Measurements from ENCODE around the gene C10orf67. TPM values are rescaled to one million over a fixed set of nuclear protein-coding genes. Genes with fewer than 3 reads are reported as not detected.
A peak's percentile ranks its signal among the peaks of the same experiment; 100 is the strongest.

C10orf67 gene
- total RNA-seq, 1 donor = not detected

DNA sequence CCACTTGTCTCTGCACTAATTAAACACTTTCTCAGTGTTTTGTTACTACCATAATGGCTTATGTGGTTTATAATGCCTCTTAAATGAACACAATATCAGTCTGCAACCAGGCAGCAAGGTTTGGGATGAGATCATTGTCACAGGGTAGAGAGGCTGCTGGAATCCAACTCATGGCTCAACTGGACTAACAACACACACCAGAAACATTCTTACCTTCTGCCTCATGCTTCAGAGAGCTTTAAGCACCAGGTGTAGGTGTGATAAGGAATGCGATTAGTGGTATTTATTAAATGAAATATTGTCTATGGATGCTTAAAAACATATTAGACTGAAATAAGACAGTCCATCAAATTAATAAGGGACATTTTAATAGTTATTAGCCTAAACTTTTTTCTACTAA is 127.1 kb downstream of the C10orf67 start:
- no peak for DNase-seq (ENCODE audit: insufficient read length, low spot score, missing footprints)
- TF ChIP-seq, protein P1, sequence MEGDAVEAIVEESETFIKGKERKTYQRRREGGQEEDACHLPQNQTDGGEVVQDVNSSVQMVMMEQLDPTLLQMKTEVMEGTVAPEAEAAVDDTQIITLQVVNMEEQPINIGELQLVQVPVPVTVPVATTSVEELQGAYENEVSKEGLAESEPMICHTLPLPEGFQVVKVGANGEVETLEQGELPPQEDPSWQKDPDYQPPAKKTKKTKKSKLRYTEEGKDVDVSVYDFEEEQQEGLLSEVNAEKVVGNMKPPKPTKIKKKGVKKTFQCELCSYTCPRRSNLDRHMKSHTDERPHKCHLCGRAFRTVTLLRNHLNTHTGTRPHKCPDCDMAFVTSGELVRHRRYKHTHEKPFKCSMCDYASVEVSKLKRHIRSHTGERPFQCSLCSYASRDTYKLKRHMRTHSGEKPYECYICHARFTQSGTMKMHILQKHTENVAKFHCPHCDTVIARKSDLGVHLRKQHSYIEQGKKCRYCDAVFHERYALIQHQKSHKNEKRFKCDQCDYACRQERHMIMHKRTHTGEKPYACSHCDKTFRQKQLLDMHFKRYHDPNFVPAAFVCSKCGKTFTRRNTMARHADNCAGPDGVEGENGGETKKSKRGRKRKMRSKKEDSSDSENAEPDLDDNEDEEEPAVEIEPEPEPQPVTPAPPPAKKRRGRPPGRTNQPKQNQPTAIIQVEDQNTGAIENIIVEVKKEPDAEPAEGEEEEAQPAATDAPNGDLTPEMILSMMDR (IDR thresholded peaks at IDR 0.05; ENCODE audit: extremely low read depth, low read depth, low read length) = no peak
- Histone ChIP-seq H3K27ac (ENCODE audit: low read depth, low read length) (no peak overlapping the region), H3K4me3 (ENCODE audit: insufficient read depth, low read length) (no peak overlapping the region), H3K27me3 (ENCODE audit: insufficient read depth, low read length) (no peaks in the 10 kb centered on the region), H3K4me2 (ENCODE audit: insufficient read depth, low read length) (no peak overlapping the region), H4K20me1 (ENCODE audit: insufficient read depth, low read length) (no peaks in the 10 kb centered on the region), H2AFZ (ENCODE audit: low read length) (no peak overlapping the region), H3K9me3 (ENCODE audit: low read depth, low read length) (no peaks in the 10 kb centered on the region), H3K4me1 (ENCODE audit: insufficient read depth, low read length) (no peaks in the 10 kb centered on the region), H3K36me3 (ENCODE audit: insufficient read depth, low read length) (no peaks in the 10 kb centered on the region), H3K79me2 (ENCODE audit: insufficient read depth, low read length) (no peaks in the 10 kb centered on the region)

DNA sequence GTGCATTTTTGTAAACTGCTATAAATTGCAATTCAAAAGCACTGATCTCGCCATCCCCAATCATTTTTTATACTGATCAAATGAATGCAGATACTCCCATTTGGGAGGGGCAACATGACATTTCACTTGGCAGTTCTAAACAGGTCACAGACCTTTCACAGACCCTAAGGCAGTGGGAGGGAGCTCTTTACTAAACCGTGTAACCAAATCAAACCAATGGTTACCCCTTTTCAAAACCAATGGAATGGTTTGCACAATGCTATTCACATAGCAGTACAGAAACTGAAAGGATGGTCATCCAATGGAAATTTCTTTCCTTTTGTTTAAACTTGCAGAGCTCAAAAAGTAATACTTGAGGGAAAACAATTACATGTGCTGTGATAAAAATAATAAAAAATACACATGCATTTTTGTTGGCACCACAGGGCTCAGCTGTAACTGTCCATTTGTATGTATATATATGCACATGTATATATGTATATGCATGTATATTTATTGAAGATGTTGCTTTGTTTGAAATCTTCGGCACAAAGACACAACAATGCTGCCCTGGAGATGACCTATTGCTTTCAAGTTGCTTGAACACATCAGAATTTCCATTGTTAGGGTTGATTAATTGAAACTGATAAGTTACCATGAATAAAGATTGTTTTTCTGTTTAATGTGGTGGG is 138.5 kb downstream of the C10orf67 start:
- DNase-seq (ENCODE audit: insufficient read length, low spot score, missing footprints) = no peak
- H3K79me2 ChIP-seq (ENCODE audit: insufficient read depth, low read length) = no peaks in the 10 kb centered on the region
- H3K27ac ChIP-seq (ENCODE audit: low read depth, low read length) = no peak overlapping the region

DNA sequence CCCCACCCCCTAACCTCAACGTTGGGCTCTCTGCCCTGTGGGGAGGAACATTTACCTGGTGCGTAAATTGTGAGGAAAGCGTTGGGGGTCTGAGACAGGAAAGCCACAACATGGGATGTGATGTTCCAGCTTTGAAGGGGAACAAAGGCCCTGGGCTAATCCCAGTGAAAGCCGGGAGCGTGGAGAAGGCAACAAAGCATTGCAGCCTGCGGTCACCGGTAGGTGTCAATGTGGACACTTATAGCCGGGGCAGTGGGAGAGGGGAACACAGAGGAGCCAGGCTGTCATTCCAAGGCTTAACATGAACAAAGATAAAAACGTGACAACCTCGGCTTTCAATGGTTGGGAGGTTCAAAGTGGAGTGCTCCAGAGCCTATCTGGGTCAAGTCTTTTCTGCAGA is 139.8 kb downstream of the C10orf67 start:
- DNase-seq (ENCODE audit: insufficient read length, low spot score, missing footprints) = peak; percentile 58
- H2AFZ ChIP-seq (ENCODE audit: low read length) = no peak overlapping the region
- H3K4me2 ChIP-seq (ENCODE audit: insufficient read depth, low read length) = no peak overlapping the region
- peaks cover 10% of the 10 kb centered on the region for H3K27me3 ChIP-seq (ENCODE audit: insufficient read depth, low read length)
- H3K79me2 ChIP-seq (ENCODE audit: insufficient read depth, low read length) = no peaks in the 10 kb centered on the region
- no peaks in the 10 kb centered on the region for H4K20me1 ChIP-seq (ENCODE audit: insufficient read depth, low read length)
- no peak overlapping the region for H3K4me3 ChIP-seq (ENCODE audit: insufficient read depth, low read length)
- no peaks in the 10 kb centered on the region for H3K4me1 ChIP-seq (ENCODE audit: insufficient read depth, low read length)
- TF ChIP-seq, protein P1 (IDR thresholded peaks at IDR 0.05; ENCODE audit: extremely low read depth, low read depth, low read length) = no peak
- no peaks in the 10 kb centered on the region for H3K9me3 ChIP-seq (ENCODE audit: low read depth, low read length)
- H3K27ac ChIP-seq (ENCODE audit: low read depth, low read length) = no peak overlapping the region
- H3K36me3 ChIP-seq (ENCODE audit: insufficient read depth, low read length) = no peaks in the 10 kb centered on the region

More for the DNA sequence above, 138.5 kb downstream of the C10orf67 start:
- Histone ChIP-seq H3K4me2 (ENCODE audit: insufficient read depth, low read length) (no peak overlapping the region), H3K27me3 (ENCODE audit: insufficient read depth, low read length) (no peaks in the 10 kb centered on the region), H3K4me3 (ENCODE audit: insufficient read depth, low read length) (no peak overlapping the region), H2AFZ (ENCODE audit: low read length) (no peak overlapping the region), H3K9me3 (ENCODE audit: low read depth, low read length) (no peaks in the 10 kb centered on the region), H4K20me1 (ENCODE audit: insufficient read depth, low read length) (no peaks in the 10 kb centered on the region), H3K36me3 (ENCODE audit: insufficient read depth, low read length) (no peaks in the 10 kb centered on the region), H3K4me1 (ENCODE audit: insufficient read depth, low read length) (no peaks in the 10 kb centered on the region)
- TF ChIP-seq, protein P1 (IDR thresholded peaks at IDR 0.05; ENCODE audit: extremely low read depth, low read depth, low read length) = no peak

DNA sequence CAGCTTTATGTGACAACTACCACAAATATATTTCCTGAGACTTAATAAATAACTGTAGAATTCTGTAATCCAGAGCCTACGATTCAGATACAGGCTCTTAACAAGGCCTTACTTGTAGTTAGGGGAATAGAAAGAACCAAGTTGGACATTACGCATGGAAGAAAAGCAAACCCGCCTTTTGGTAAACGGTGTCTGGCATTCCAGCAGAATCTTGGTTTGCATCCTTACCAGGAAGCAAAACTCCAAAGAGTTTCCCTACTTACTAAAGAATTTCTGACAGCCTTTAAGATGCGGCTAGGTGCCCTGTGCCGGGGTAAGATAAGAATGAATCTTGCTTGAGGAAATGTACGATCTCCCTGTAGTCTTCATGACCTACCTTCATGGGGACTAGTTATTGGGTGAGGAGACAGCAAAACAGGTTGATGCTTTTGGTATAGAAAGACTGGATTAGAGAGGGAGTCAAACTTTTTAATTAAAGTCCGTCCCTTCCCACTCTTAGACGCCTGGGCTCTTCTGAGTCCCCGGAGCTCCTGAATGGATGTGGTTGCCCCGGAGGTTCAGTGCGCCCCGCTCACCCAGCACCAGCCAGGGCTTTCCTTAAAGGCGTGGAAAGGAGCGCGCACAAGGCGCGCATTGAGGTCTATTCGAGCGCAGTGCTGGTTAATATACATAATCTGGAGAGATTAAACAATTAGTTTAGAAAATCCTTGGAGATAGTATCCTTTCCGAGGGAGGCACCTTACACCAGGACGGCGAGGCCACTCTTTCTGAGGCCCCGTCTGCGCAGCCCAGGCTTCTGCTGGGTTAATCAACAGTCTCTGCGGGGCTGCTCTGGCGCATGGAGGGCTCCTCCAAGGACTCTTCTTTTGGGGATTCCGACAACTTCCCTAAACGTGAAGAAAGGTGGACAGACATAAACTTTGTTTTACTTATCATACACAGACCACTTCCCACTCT is 140.9 kb downstream of the C10orf67 start:
- H3K27me3 ChIP-seq (ENCODE audit: insufficient read depth, low read length) = peaks cover 15% of the 10 kb centered on the region

More for the DNA sequence above, 140.9 kb downstream of the C10orf67 start:
- DNase-seq (ENCODE audit: insufficient read length, low spot score, missing footprints) = peak; percentile 26
- Histone ChIP-seq H3K79me2 (ENCODE audit: insufficient read depth, low read length) (no peaks in the 10 kb centered on the region), H3K4me2 (ENCODE audit: insufficient read depth, low read length) (no peak overlapping the region), H3K36me3 (ENCODE audit: insufficient read depth, low read length) (no peaks in the 10 kb centered on the region), H4K20me1 (ENCODE audit: insufficient read depth, low read length) (no peaks in the 10 kb centered on the region), H3K27ac (ENCODE audit: low read depth, low read length) (no peak overlapping the region), H3K4me3 (ENCODE audit: insufficient read depth, low read length) (no peak overlapping the region), H3K4me1 (ENCODE audit: insufficient read depth, low read length) (no peaks in the 10 kb centered on the region), H3K9me3 (ENCODE audit: low read depth, low read length) (no peaks in the 10 kb centered on the region), H2AFZ (ENCODE audit: low read length) (no peak overlapping the region)
- TF ChIP-seq, protein P1 (IDR thresholded peaks at IDR 0.05; ENCODE audit: extremely low read depth, low read depth, low read length) = no peak
